GM18858 (cell line): ENCODE results near the gene CALHM3.
"Not testable (repeated sequence)": the region's sequence is repeated elsewhere in the genome, so short reads cannot be mapped to it uniquely, and the experiment has no call there.

ENCODE experiments used
- ATAC-seq: cut with Tn5 transposase; IDR thresholded peaks from one replicate; pipeline ENCODE4 v1.9.1; 2021; ENCODE audit not compliant: unreplicated experiment

CALHM3 gene

GRCh38 chr10:103502849-103503660, 24.0 kb upstream of the CALHM3 start:
- no peak for ATAC-seq

- ATAC-seq = no peak
Measured at GRCh38 chr10:103501186-103501585, 22.1 kb upstream of the CALHM3 start.

DNA sequence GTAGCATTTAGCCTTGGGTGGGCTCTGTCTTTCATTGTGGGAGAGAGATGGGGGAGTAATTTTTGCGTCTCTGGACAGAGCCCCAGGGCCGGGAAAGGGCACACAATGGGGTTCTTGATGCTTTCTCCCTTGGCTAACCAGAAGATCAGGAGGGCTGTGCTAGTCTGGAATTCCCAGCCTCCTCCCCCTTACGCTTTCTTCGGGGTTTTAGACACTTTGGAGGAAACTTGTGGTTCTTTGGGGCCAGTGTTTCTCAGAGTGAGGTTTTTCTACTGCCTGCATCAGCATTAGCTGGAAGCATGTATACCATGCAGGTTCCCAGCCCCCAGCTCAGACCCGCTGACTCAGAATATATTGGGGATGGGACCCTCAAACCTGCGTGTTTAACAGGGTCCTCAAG, 21.4 kb upstream of the CALHM3 start:
- ATAC-seq = no peak

DNA sequence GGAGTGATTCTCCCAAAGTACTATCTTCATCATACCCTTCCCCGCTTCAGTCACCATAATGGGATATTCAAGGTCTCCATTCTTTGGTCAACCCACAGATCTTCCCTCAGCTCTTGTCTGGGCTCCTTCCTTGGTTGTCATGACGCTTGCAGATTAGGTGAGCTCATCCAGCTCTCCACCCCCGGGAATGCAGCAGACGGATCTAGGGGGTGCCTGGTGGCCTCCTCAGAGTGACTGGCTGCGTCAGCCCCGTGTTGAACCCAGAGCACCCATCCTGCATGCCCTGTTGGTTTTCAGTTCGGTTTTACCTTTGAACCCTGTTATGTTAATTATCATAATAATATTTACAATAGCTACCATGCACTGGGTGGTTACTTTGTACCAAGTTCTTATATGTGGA, 20.8 kb upstream of the CALHM3 start:
- ATAC-seq = no peak

GRCh38 chr10:103498936-103499638, 20.0 kb upstream of the CALHM3 start:
- no peak for ATAC-seq

DNA sequence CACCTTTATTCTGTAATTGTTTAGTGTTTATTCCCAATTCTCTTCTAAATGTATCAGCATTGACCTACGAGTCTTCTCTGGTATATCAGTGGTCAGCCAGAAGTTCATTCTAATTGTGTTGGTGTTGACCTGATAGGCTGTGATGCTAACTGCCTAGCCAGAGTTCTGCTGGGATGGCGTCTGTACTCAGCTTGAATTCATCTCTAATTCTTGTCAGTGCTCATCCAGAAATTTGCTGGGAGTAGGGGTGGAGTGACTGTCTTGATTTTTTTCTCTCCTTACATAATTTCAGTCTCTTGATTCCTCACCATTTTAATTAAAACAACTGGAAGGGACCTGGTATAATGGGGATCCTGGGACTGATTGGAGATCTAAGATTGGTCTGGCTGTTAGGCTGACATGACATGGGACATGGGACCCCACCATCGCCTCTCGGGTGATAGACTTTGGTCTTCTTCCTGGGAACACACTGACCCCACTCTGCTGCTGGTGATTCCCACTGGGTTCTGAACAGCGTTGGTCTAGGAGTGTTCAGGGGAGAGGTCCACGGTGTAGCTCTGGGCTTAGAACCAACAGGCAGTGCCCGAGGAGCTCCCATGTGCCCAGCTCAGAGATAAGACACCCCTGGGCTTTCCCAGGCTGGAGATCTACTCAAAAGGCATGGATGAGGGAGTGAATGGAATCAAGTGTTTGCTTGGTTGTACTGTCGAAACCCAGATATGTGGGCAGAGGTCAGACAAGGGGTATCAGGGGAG, 18.3 kb upstream of the CALHM3 start:
- no peak for ATAC-seq

GRCh38 chr10:103495321-103495720, 16.3 kb upstream of the CALHM3 start:
- ATAC-seq = no peak

DNA sequence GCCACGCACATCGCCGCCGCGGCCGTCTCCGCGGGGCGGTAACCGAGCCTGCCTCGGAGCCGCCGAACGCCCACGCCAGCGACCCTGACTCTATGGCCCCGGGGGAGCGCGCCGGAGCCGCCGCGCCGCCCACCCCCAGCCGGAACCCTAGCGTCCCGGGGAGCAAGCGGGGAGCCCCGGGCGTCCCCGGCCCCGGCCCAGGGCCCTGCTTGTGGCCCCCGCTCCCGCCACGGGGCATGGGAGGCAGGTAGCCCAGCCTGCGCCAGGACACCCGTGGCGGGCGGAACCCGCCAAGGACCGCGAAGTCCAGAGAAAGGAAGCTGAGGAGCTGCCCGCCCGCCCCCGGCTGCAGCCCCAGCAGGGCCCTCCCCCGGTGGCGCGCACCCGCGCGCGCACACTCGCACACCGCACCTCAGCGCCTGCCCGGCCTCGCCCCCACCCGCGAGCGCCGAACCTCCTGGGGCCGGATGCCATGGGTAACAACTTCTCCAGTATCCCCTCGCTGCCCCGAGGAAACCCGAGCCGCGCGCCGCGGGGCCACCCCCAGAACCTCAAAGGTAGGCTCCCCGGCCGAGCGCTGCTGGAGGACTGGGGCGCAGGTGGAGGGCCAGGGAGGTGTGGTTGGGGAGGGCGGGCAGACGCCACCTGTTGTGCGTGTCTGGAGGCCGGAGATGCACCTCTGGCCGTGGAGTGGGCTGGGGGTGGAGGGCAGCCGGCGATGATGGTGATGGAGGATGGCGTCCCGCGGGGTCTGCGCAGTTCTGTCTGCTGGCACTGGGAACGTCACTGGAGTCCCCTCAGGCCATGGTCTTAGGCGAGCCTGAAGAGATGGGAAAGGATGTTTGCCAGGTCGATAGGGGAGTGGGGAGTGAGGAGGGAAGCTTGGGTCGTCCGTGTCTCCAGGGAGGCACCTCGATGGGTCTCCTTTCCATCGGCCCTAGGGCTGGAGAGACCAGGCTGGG, 15.2 kb upstream of the CALHM3 start:
- no peak for ATAC-seq

DNA sequence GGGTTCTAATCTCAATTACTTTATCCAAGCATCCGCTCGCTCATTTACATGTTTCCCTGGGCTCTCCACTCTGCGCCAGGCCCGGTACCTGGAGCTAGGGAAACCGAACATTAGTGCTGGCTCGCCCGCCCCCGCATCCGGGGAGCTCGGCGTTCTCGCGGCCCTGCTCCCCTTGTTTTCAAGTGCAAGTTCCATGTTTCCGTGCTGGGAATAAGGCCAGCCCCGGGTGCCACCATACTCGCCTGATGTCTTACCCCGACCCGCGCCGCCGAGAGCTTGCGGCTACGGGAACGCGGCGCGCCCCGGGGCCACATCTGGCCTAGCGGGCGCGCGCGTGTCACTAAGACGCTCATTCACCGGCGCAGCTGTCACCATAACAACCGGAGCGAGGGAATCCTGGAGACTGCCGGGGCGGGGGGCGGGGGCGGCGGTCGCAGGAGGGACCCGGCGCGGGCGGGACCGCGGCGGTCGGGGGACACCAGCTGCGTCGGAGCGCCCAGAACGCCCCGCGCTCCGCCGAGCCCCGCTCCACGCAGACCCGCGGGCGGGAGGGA, 14.4 kb upstream of the CALHM3 start, which contains the start of gene NEURL1:
TSS of gene NEURL1 (plus strand) at position 344 of the 554 bp plus-strand sequence. CDS start 683 bp downstream, outside the sequence.
- no peak for ATAC-seq

DNA sequence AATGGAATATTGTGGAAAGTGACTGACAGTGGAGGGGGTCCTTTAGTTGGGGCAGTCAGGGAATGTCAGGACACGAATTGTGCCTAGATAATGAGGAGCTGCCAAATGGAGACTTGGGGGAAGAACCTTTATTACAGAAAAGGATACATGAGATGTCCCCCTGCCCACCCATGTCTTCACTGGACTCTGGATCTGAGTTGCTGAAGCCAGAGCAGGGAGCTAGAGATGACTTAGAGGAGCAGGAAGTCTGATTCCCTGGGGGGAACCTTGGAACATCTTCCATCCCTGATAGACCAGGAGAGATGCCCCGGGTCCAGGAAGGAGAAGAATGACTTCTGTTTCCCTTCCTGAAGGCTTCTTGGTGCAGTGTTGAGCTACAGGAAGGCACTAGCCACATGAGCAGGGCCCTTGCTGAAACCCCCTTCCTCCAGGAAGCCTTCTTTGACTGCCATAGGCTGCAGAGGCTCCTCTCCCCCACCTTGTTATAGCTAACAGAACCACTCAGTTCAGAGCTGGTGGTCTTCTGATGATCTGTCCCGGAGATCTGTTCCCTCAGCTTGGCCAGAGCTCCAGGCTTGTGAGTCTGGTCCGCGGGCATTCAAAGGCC, 13.7 kb upstream of the CALHM3 start:
- ATAC-seq = no peak

GRCh38 chr10:103491729-103492364, 12.8 kb upstream of the CALHM3 start:
- ATAC-seq = no peak

DNA sequence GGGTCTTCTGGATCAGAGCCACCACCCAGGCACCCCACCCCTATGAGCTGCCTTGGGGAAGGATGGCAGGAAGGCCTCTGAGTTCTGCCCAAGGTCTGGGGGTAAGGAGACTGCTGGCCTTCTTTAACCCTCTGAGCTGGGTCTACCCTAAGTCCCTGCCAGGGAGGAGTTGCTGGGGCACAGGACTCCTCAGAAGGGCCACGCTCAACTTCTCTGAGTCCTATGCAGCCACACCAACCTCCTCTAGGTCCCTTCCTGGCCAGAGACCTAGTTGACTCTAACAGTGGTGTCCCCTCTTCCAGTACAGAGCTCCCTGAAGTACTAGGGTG, 11.9 kb upstream of the CALHM3 start:
- ATAC-seq = no peak

- no peak for ATAC-seq
Measured at GRCh38 chr10:103487410-103487708, 8.3 kb upstream of the CALHM3 start.

DNA sequence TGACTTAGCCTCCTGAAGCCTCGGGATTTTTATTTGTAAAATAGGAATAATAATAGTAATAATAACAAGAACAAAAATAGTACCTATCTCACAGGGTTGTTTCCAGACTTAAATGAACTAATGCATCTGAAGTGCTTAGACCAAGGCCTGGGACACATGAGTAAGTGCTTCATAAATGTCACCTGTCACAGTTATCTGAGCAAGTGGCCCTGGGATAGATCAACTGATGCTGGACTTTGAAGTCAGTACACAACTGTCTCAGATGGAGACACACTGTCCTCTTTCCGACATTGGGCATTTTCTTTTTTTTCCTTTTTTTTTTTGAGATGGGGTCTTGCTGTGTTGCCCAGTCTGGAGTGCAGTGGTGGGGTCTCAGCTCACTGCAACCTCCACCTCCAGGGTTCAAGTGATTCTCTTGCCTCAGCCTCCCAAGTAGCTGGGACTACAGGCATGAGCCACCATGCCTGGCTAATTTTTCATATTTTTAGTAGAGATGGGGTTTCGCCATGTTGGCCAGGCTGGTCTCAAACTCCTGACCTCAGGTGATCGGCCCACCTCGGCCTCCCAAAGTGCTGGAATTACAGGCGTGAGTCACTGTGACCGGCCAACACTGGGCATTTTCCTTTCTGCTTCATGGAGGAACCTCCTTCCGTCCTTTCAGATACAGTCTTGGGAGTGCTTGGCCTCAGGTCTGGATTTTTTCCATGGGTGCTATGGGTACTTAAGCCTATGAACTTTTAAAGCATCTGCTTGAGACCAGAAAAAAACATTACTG, 7.8 kb upstream of the CALHM3 start:
- not testable (repeated sequence) for ATAC-seq

GRCh38 chr10:103481974-103482531, 3.0 kb upstream of the CALHM3 start:
- no peak for ATAC-seq

DNA sequence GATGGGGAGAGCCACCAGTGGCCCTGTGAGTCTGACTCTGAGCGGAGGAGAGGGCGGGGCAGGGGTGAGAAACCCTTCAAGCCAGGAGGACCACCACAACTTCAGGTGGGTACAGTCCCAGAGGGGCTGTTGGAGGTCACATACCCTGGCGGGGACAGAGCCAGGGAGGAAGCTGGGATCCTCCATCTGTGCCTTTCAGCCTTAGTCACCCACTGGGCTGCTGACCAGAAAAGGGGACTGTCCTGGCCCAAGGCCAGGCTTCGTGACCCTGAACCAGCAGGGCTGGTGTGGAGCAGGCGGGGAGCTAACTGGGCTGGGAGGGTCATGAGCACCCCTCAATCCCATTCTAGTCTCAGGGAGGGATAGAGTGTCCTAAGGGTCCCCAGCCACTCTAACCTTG, 1.5 kb upstream of the CALHM3 start:
- no peak for ATAC-seq

DNA sequence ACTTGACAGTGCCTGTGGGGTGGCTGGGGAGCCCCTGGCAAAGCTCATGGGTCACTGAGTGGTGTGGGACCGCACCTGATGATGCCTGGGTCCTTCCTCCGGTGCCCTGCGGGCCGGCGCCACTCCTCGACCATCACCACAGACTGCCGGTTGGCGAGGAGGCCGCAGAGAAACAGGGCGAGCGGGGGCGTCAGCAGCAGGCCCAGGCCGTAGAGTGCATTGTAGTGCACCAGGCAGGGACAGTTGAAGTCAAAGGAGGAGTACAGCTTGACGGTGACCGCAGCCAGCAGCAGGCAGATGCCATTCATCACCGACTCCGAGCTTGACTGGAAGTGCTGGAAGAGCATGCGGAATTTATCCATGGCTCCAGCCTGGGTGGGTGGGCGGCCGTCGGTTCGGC, 369 bp downstream of the CALHM3 start:
- no peak for ATAC-seq

DNA sequence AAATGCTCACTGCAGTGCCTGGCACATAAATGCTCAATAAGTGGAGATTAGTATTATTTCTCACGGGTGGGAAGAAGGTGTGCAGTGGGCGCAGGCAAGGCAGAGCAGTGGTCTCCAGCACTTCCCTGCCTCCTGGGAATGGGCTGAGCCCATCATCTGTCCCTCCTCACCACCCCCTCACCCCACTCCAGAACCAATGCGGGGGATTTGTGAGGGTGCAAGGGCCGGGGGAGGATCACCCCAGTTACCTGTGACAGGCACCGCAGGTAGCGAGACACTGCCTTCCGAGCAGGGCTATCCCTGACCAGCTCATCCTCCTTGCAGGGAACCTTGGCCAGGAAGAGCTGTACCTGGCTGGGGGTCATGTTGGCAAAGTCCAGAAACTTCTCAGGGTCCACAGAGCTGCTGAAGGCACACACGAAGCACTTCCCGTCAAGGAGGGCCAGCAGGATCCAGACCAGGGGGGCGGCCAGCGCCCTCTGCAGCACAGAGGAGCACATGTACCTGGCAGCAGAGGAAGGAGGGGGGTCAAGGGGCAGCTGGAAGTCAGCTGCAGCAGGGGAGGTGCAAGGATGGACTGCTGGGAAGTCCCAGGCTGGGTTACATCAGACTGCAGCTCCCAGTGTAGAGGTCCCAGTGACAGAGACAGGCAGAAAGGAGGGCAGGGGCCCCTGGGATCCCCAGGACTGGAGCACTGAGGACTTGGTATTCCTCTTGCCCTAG, 2.8 kb downstream of the CALHM3 start:
- no peak for ATAC-seq
